ENCODE data around the gene PSMB10.

GRCh38 chr16:67975321-67976105 is 38.9 kb upstream of the PSMB10 start:
- TF ChIP-seq CTCF (IDR thresholded peaks at IDR 0.05) (no peak), POLR2A (IDR thresholded peaks at IDR 0.05) (no peak)
